Measurements from ENCODE around the gene ADGRG2. TPM values are rescaled to one million over a fixed set of nuclear protein-coding genes. Genes with fewer than 3 reads are reported as not detected.

Gene ADGRG2
- total and polyA plus RNA-seq, 2 of the 13 experiments (the other 11 are each of a cell fraction or from before 2014, with no cell fraction given): not detected

- Histone ChIP-seq H3K9me3 (ENCODE audit: low read length) (no peaks in the 10 kb centered on the region), H2AFZ (ENCODE audit: low read length) (no peak overlapping the region), H3K27me3 (ENCODE audit: control insufficient read depth in 1 of 2, insufficient read depth in 2 of 2, low read length in 2 of 2) (no peaks in the 10 kb centered on the region), H3K79me2 (ENCODE audit: insufficient read depth, low read length) (no peaks in the 10 kb centered on the region), H3K4me3 (replicated peaks in 1 of 3; ENCODE audit: insufficient read depth in 1 of 3, low read depth in 2 of 3, low read length in 3 of 3) (no peak overlapping the region), H3K4me1 (ENCODE audit: insufficient read depth, low read length) (peaks cover 15% of the 10 kb centered on the region), H3K9ac (ENCODE audit: insufficient read depth, low read depth, low read length) (no peak overlapping the region), H4K20me1 (ENCODE audit: insufficient read depth, low read length) (no peaks in the 10 kb centered on the region), H3K27ac (ENCODE audit: extremely low read length, insufficient read depth, low read length) (no peak overlapping the region), H3K36me3 (replicated peaks in 1 of 2; ENCODE audit: control insufficient read depth in 1 of 2, insufficient read depth in 2 of 2, low read length in 2 of 2) (no peaks in the 10 kb centered on the region), H3K4me2 (ENCODE audit: low read depth, low read length) (no peak overlapping the region)
- BruUV-seq (replicated peaks): no TSS peak
- 92% methylated on average over 1 of the region's 8 CpGs for WGBS (ENCODE audit: low lambda C conversion rate)
- POLR2A ChIA-PET: no interaction called here
- ATAC-seq: no peak
- DNase-seq (ENCODE audit: low spot score): no peak
- intact Hi-C loops (cut with micrococcal nuclease; ENCODE audit: unreplicated experiment): no loop called here
- FAIRE-seq: no peak
- in situ Hi-C loops (cut with HindIII; ENCODE audit: extremely low pct_ligation_motif_present, low pct_unique_long_range_greater_than_20kb): no loop called here
- no peak for TF ChIP-seq ZNF143 (CRISPR knock-in tag; IDR thresholded peaks at IDR 0.05)
- TF ChIP-seq SMAD9 (CRISPR knock-in tag; IDR thresholded peaks at IDR 0.05): no peak
- no peak for TF ChIP-seq NR1H2 (CRISPR knock-in tag; IDR thresholded peaks at IDR 0.05; ENCODE audit: borderline replicate concordance, low read depth)
- TF ChIP-seq RFX5 (IDR thresholded peaks at IDR 0.05; ENCODE audit: low read depth, low read length): no peak
- TF ChIP-seq ZNF432 (CRISPR knock-in tag; IDR thresholded peaks at IDR 0.05; ENCODE audit: borderline replicate concordance): no peak
- TF ChIP-seq ZBTB2 (CRISPR knock-in tag; IDR thresholded peaks at IDR 0.05; ENCODE audit: low read depth): no peak
- no peak for TF ChIP-seq ZNF484 (CRISPR knock-in tag; IDR thresholded peaks at IDR 0.05; ENCODE audit: borderline replicate concordance, low read depth)
- TF ChIP-seq, protein P1, sequence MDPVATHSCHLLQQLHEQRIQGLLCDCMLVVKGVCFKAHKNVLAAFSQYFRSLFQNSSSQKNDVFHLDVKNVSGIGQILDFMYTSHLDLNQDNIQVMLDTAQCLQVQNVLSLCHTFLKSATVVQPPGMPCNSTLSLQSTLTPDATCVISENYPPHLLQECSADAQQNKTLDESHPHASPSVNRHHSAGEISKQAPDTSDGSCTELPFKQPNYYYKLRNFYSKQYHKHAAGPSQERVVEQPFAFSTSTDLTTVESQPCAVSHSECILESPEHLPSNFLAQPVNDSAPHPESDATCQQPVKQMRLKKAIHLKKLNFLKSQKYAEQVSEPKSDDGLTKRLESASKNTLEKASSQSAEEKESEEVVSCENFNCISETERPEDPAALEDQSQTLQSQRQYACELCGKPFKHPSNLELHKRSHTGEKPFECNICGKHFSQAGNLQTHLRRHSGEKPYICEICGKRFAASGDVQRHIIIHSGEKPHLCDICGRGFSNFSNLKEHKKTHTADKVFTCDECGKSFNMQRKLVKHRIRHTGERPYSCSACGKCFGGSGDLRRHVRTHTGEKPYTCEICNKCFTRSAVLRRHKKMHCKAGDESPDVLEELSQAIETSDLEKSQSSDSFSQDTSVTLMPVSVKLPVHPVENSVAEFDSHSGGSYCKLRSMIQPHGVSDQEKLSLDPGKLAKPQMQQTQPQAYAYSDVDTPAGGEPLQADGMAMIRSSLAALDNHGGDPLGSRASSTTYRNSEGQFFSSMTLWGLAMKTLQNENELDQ (CRISPR knock-in tag; IDR thresholded peaks at IDR 0.05; ENCODE audit: borderline replicate concordance): no peak
- no peak for TF ChIP-seq ZC3H13 (CRISPR knock-in tag; IDR thresholded peaks at IDR 0.05)
- TF ChIP-seq ZNF550 (CRISPR knock-in tag; IDR thresholded peaks at IDR 0.05; ENCODE audit: borderline replicate concordance): no peak
- TF ChIP-seq RFX1 (IDR thresholded peaks at IDR 0.05): no peak
- no peak for TF ChIP-seq AGO1 (IDR thresholded peaks at IDR 0.05; ENCODE audit: low read depth, low read length, poor library complexity, severe bottlenecking)
- TF ChIP-seq, protein P2, sequence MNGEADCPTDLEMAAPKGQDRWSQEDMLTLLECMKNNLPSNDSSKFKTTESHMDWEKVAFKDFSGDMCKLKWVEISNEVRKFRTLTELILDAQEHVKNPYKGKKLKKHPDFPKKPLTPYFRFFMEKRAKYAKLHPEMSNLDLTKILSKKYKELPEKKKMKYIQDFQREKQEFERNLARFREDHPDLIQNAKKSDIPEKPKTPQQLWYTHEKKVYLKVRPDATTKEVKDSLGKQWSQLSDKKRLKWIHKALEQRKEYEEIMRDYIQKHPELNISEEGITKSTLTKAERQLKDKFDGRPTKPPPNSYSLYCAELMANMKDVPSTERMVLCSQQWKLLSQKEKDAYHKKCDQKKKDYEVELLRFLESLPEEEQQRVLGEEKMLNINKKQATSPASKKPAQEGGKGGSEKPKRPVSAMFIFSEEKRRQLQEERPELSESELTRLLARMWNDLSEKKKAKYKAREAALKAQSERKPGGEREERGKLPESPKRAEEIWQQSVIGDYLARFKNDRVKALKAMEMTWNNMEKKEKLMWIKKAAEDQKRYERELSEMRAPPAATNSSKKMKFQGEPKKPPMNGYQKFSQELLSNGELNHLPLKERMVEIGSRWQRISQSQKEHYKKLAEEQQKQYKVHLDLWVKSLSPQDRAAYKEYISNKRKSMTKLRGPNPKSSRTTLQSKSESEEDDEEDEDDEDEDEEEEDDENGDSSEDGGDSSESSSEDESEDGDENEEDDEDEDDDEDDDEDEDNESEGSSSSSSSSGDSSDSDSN (CRISPR knock-in tag; IDR thresholded peaks at IDR 0.05): no peak
- no peak for TF ChIP-seq MED13 (CRISPR knock-in tag; IDR thresholded peaks at IDR 0.05)
- no peak for TF ChIP-seq MEIS1 (CRISPR knock-in tag; IDR thresholded peaks at IDR 0.05; ENCODE audit: borderline replicate concordance)
- TF ChIP-seq IKZF4 (CRISPR knock-in tag; IDR thresholded peaks at IDR 0.05; ENCODE audit: borderline replicate concordance, low read depth, not compliant biosample characterization): no peak
- CTCF ChIA-PET (ENCODE audit: low intra/inter-chr PET ratio, low total read pairs): no interaction called here
Measured at GRCh38 chrX:19063030-19063429, 59.2 kb downstream of the ADGRG2 start.

Data from HepG2 (cell line).